Adipocyte (in vitro differentiated cells): ENCODE results near the gene KCNJ10.
"Not testable (repeated sequence)": the region's sequence is repeated elsewhere in the genome, so short reads cannot be mapped to it uniquely, and the experiment has no call there.

Experiments
- DNase-seq: peaks from one replicate; pipeline ENCODE4 v3.0.0-alpha.2; 2015; ENCODE audit warnings: low read depth
- H3K27me3 ChIP-seq: replicated peaks from 2 replicates; pipeline ENCODE4 v1.7.0; 2013; ENCODE audit warnings: mild to moderate bottlenecking, low read length, moderate library complexity; ENCODE audit not compliant: control insufficient read depth, insufficient read depth
- H3K36me3 ChIP-seq: 2 replicates; pipeline ENCODE4 v1.7.0; 2013; ENCODE audit warnings: low read length, mild to moderate bottlenecking, moderate library complexity; ENCODE audit not compliant: control insufficient read depth, insufficient read depth, severe bottlenecking
- H3K4me1 ChIP-seq: 2 replicates; pipeline ENCODE4 v1.7.0; 2013; ENCODE audit warnings: mild to moderate bottlenecking, low read length, moderate library complexity; ENCODE audit not compliant: control insufficient read depth, insufficient read depth
- H3K4me3 ChIP-seq: 2 replicates; pipeline ENCODE4 v1.7.0; 2013; ENCODE audit warnings: mild to moderate bottlenecking, low read length, moderate library complexity
- H3K9ac ChIP-seq: 2 replicates; pipeline ENCODE4 v1.7.0; 2013; ENCODE audit warnings: mild to moderate bottlenecking, low read length, moderate library complexity
- H3K9me3 ChIP-seq: 2 replicates; pipeline ENCODE4 v1.7.0; 2013; ENCODE audit warnings: mild to moderate bottlenecking, low read length, moderate library complexity; ENCODE audit not compliant: control insufficient read depth

Gene KCNJ10

DNA sequence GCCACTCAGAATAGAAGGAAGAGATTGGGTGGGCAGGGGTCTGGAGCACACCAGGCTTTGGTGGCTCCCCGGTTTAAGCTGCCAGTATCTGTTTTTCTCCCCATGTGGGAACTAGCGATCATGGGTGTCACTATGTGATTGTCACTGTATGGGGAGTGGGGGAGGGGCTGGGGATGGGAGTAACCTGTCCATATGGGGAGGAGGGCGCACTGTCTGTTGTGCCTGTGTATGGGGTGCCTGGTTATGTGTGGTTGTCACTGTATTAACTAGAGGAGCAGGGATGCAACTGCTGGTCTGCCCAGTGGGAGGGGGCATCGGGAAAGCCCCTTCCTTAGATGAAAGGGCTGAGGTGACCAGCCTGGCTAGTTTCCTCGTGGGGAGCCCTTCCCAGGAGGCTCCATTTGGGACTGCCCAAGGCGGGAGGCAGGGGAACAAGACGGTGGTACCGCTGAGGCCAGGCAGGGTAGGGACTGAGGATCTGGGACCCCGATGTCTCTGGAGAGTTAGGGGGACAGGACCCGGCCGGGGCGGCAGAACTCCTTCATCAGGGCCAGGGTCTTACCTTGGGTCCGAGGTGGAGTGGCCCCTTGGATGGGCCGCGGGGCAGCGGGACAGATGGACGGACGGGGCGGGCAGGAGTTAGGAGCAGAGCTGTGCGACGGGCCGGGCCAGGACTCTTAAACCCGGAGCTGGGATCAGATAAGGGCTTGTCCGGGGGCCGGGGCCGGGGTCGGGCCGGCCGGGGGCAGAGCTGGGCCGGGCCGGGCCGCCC, at the start of gene KCNJ10:
Gene KCNJ10, minus strand, starts transcription at position 701 of the 772 bp plus-strand sequence. CDS start 27,628 bp downstream, outside the sequence.
- H3K4me1 ChIP-seq: peaks cover 4% of the 10 kb centered on the region
- no peaks in the 10 kb centered on the region for H3K9me3 ChIP-seq
- H3K36me3 ChIP-seq: no peaks in the 10 kb centered on the region
- H3K4me3 ChIP-seq: peak within 1 kb of the TSS; percentile 84
- H3K9ac ChIP-seq: peak within 1 kb of the TSS; percentile 30
- DNase-seq: no peak
- peaks cover 35% of the 10 kb centered on the region for H3K27me3 ChIP-seq

- no peak for DNase-seq
- peaks cover 9% of the 10 kb centered on the region for H3K27me3 ChIP-seq
- no peaks in the 10 kb centered on the region for H3K36me3 ChIP-seq
- H3K9ac ChIP-seq: no peak overlapping the region
- no peaks in the 10 kb centered on the region for H3K9me3 ChIP-seq
- no peak overlapping the region for H3K4me3 ChIP-seq
- H3K4me1 ChIP-seq: peaks cover 23% of the 10 kb centered on the region
These were observed 49.0 kb upstream of the KCNJ10 start for GRCh38 chr1:160118928-160119327.

GRCh38 chr1:160117709-160118183, 47.8 kb upstream of the KCNJ10 start:
- Histone ChIP-seq H3K4me3 (peak overlapping the region; percentile 41), H3K4me1 (peaks cover 21% of the 10 kb centered on the region), H3K27me3 (peaks cover 12% of the 10 kb centered on the region), H3K36me3 (no peaks in the 10 kb centered on the region), H3K9ac (peak overlapping the region; percentile 58), H3K9me3 (no peaks in the 10 kb centered on the region)
- DNase-seq: peak; percentile 72

DNA sequence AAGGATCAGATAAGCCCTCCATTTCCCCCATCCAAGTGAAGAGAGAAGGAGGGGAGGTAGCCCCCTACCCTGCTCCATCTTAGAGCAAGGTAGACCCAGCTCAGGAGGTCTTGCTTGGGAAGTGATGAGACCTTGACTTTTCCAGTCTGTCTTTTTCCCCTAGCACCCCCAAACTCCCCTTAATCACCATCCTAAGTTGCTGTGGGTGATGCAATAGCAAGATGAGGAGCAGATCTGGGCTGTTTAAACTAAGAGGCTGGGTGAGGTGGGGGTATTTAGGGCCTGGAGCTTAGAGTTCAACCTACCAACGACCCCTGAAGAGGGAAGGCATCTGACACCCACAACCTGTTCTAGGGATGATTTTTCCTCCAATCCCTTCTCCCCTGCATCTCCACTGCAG, 47.3 kb upstream of the KCNJ10 start:
- Histone ChIP-seq H3K36me3 (no peaks in the 10 kb centered on the region), H3K4me3 (peak overlapping the region; percentile 41), H3K4me1 (peaks cover 24% of the 10 kb centered on the region), H3K9ac (peak overlapping the region; percentile 58), H3K9me3 (no peaks in the 10 kb centered on the region), H3K27me3 (peaks cover 16% of the 10 kb centered on the region)
- DNase-seq: no peak

DNA sequence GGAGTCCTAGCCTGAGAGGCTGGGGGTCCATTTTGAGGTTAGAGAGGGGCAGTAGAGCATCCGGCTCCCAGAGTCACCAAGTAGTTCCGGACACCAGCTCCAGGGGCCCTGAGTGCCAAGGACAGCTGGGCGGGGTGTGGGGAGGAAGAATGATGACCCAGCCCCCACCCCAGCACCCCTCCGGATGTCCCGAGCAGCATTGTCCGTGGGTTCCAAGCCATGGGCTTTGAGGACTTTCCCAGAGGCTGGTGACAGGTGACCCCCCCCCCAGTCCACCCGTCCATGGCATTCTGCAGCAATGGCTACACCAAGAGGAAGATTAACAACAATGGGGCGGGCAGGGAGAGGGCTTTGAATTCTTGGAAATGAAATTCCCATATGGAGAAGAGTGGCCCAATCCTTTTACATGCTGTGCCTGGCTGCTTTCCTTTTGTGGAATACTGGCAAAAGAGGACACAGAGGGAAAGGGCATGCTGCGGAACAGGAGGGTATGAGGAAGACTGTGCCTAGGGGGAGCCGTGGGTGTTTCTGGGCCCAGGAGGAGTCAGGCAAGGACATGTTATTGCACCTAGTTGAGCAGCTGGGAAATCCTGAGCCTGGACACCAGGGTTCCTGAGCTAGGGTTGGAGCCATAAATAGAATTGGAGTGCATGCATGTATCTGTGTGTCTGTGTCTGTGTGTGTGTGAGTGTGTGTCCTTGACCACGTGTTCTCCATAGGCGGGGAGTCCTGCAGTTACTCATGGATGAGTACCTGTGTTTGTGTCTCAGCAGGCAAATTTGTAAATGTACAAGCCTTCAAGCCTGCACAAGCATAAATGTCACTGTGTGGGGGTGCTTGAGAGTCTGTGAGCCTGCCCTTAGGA, 46.6 kb upstream of the KCNJ10 start:
- H3K36me3 ChIP-seq: no peaks in the 10 kb centered on the region
- peaks cover 16% of the 10 kb centered on the region for H3K27me3 ChIP-seq
- H3K4me1 ChIP-seq: peaks cover 24% of the 10 kb centered on the region
- no peaks in the 10 kb centered on the region for H3K9me3 ChIP-seq
- H3K9ac ChIP-seq: no peak overlapping the region
- H3K4me3 ChIP-seq: no peak overlapping the region
- DNase-seq: no peak

GRCh38 chr1:160115545-160116282, 45.8 kb upstream of the KCNJ10 start, which contains the start of gene ATP1A2:
TSS of gene ATP1A2 (plus strand) at chr1:160115759. CDS start at chr1:160115862, 103 bp downstream.
- Histone ChIP-seq H3K4me1 (peaks cover 24% of the 10 kb centered on the region), H3K9me3 (no peaks in the 10 kb centered on the region), H3K4me3 (no peak within 1 kb of the TSS), H3K36me3 (no peaks in the 10 kb centered on the region), H3K27me3 (peaks cover 17% of the 10 kb centered on the region), H3K9ac (no peak within 1 kb of the TSS)
- no peak for DNase-seq

- H3K36me3 ChIP-seq: no peaks in the 10 kb centered on the region
- H3K4me1 ChIP-seq: peaks cover 30% of the 10 kb centered on the region
- no peak overlapping the region for H3K4me3 ChIP-seq
- H3K27me3 ChIP-seq: peaks cover 27% of the 10 kb centered on the region
- no peak overlapping the region for H3K9ac ChIP-seq
- no peak for DNase-seq
- no peaks in the 10 kb centered on the region for H3K9me3 ChIP-seq
These were observed 44.1 kb upstream of the KCNJ10 start for GRCh38 chr1:160114085-160114484.

GRCh38 chr1:160113407-160113806, 43.4 kb upstream of the KCNJ10 start:
- H3K9ac ChIP-seq: no peak overlapping the region
- H3K4me1 ChIP-seq: peaks cover 35% of the 10 kb centered on the region
- H3K27me3 ChIP-seq: peaks cover 28% of the 10 kb centered on the region
- no peak overlapping the region for H3K4me3 ChIP-seq
- H3K9me3 ChIP-seq: no peaks in the 10 kb centered on the region
- H3K36me3 ChIP-seq: no peaks in the 10 kb centered on the region
- no peak for DNase-seq

DNA sequence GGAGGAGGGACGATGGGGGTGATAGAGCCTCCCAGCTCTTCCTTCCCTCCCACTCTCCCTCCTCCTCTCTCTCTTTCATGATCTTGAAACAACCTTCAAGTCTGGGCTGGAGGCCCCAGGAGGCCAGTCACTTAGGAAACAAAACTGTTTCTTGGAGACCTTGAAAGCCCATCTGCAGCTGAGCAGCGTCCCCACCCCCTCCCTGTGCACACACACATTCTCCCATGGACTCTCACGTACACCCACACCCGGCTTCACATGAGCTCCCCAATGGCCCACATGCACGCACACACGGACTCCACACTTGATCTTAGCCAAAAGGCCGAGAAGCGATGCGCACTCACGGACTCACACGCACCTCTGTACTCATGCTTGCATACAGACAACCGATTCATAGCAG, 42.4 kb upstream of the KCNJ10 start:
- H3K9ac ChIP-seq: no peak overlapping the region
- H3K27me3 ChIP-seq: peaks cover 35% of the 10 kb centered on the region
- no peaks in the 10 kb centered on the region for H3K9me3 ChIP-seq
- no peak for DNase-seq
- no peak overlapping the region for H3K4me3 ChIP-seq
- H3K4me1 ChIP-seq: peaks cover 24% of the 10 kb centered on the region
- H3K36me3 ChIP-seq: no peaks in the 10 kb centered on the region

GRCh38 chr1:160111462-160111861, 41.5 kb upstream of the KCNJ10 start:
- Histone ChIP-seq H3K4me1 (peaks cover 15% of the 10 kb centered on the region), H3K27me3 (peaks cover 42% of the 10 kb centered on the region)
- H3K4me3 ChIP-seq, H3K9ac ChIP-seq, DNase-seq, H3K36me3 ChIP-seq, H3K9me3 ChIP-seq: not testable (repeated sequence)
